NCI-H1048 (cell line): ENCODE measurements around the gene EPS15.
"Not testable (repeated sequence)": the region's sequence is repeated elsewhere in the genome, so short reads cannot be mapped to it uniquely, and the experiment has no call there.

ENCODE experiments used
- DNase-seq: peaks from one replicate; lab custom pipeline; 2025; lab: John Stamatoyannopoulos, UW

The EPS15 gene

GRCh38 chr1:51519048-51519864, at the start of gene EPS15:
TSS of gene EPS15 (minus strand) at chr1:51519266. CDS start at chr1:51519231, 35 bp downstream.
- DNase-seq: peak; percentile 63

- DNase-seq: no peak
These were observed 49.3 kb upstream of the EPS15 start for GRCh38 chr1:51568231-51568935.

GRCh38 chr1:51567653-51568052, 48.6 kb upstream of the EPS15 start:
- no peak for DNase-seq

- DNase-seq: no peak
These were observed 47.2 kb upstream of the EPS15 start for GRCh38 chr1:51566260-51566659.

- no peak for DNase-seq
These were observed 45.9 kb upstream of the EPS15 start for GRCh38 chr1:51565009-51565408.

- no peak for DNase-seq
These were observed 45.1 kb upstream of the EPS15 start for GRCh38 chr1:51564124-51564523.

GRCh38 chr1:51561702-51562101, 42.6 kb upstream of the EPS15 start:
- DNase-seq: no peak

- DNase-seq: not testable (repeated sequence)
These were observed 41.8 kb upstream of the EPS15 start for GRCh38 chr1:51560895-51561294.

- no peak for DNase-seq
These were observed 41.0 kb upstream of the EPS15 start for GRCh38 chr1:51560034-51560433.

GRCh38 chr1:51559501-51559900, 40.4 kb upstream of the EPS15 start:
- DNase-seq: no peak

- DNase-seq: no peak
These were observed 40.0 kb upstream of the EPS15 start for GRCh38 chr1:51559064-51559500.

GRCh38 chr1:51558375-51558924, 39.4 kb upstream of the EPS15 start:
- DNase-seq: no peak

GRCh38 chr1:51557168-51557567, 38.1 kb upstream of the EPS15 start:
- no peak for DNase-seq

GRCh38 chr1:51555866-51556619, 37.0 kb upstream of the EPS15 start:
- no peak for DNase-seq

GRCh38 chr1:51553911-51554310, 34.8 kb upstream of the EPS15 start:
- DNase-seq: no peak

GRCh38 chr1:51552929-51553807, 34.1 kb upstream of the EPS15 start:
- DNase-seq: no peak

- no peak for DNase-seq
These were observed 32.8 kb upstream of the EPS15 start for GRCh38 chr1:51551848-51552296.

GRCh38 chr1:51551081-51551480, 32.0 kb upstream of the EPS15 start:
- DNase-seq: no peak

- no peak for DNase-seq
These were observed 30.8 kb upstream of the EPS15 start for GRCh38 chr1:51549901-51550300.

- no peak for DNase-seq
These were observed 30.1 kb upstream of the EPS15 start for GRCh38 chr1:51549016-51549619.

GRCh38 chr1:51543858-51544257, 24.8 kb upstream of the EPS15 start:
- no peak for DNase-seq
